ENCODE data around the gene KPNA4. TPM values are rescaled to one million over a fixed set of nuclear protein-coding genes. Genes with fewer than 3 reads are reported as not detected.
"Not testable (repeated sequence)": the region's sequence is repeated elsewhere in the genome, so short reads cannot be mapped to it uniquely, and the experiment has no call there.

Gene KPNA4
- total RNA-seq, 2 donors from 2014 or later, result 63.1 to 69.4 TPM

DNA sequence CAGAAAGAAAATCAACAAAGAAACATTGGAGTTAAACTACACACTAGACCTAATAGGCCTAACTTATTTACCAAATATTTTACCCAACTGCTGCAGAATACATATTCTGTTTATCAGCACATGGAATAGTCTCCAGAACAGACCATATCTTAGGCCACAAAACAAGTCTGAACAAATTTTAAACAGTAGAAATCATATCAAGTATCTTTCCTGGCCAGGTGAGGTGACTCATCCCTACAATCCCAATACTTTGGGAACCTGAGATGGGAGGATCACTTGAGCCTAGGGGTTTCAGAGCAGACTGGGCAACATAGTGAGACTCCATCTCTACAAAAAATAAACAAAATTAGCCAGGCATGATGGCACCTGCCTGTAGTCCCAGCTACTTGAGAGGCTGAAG lies 18.1 kb upstream of the KPNA4 start:
- H3K4me1 Mint-ChIP-seq (ENCODE audit: low read depth in 2 of 2), result no peaks in the 10 kb centered on the region
- peaks cover 15% of the 10 kb centered on the region for H3K36me3 Mint-ChIP-seq
- no peak for ATAC-seq
- H3K4me3 Mint-ChIP-seq, result no peak overlapping the region
- H3K9me3 Mint-ChIP-seq, result peaks cover 3% of the 10 kb centered on the region
- no peak overlapping the region for H3K27ac Mint-ChIP-seq
- no peak for DNase-seq (ENCODE audit: low spot score)
- peaks cover 36 to 87% of the 10 kb centered on the region in 2 donors for H3K27me3 Mint-ChIP-seq

DNA sequence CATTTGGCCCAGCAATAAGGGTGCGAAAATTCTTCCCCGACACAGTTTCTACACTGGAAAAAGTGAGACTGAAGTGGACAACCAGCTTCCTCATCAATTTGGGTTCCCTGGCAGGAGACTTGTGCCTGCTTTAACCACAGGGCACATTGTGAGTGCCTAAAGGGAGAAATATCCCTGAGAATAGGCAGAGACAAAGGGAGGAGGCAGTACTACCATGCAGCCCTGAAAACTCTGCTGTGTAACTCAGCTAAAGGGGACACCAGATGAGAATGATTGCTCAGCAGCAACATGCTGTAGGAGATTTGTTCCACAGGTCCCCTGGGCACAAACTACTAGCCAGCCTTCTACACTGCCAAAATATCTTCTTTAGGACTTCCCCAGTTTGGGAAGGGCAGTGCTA lies 15.6 kb upstream of the KPNA4 start:
- Mint-ChIP-seq H3K9me3 (peaks cover 3% of the 10 kb centered on the region), H3K27me3 (peaks cover 33 to 85% of the 10 kb centered on the region in 2 donors), H3K36me3 (peaks cover 15% of the 10 kb centered on the region), H3K4me1 (ENCODE audit: low read depth in 2 of 2) (no peaks in the 10 kb centered on the region), H3K27ac (no peak overlapping the region), H3K4me3 (no peak overlapping the region)
- DNase-seq (ENCODE audit: low spot score), result no peak
- no peak for ATAC-seq

DNA sequence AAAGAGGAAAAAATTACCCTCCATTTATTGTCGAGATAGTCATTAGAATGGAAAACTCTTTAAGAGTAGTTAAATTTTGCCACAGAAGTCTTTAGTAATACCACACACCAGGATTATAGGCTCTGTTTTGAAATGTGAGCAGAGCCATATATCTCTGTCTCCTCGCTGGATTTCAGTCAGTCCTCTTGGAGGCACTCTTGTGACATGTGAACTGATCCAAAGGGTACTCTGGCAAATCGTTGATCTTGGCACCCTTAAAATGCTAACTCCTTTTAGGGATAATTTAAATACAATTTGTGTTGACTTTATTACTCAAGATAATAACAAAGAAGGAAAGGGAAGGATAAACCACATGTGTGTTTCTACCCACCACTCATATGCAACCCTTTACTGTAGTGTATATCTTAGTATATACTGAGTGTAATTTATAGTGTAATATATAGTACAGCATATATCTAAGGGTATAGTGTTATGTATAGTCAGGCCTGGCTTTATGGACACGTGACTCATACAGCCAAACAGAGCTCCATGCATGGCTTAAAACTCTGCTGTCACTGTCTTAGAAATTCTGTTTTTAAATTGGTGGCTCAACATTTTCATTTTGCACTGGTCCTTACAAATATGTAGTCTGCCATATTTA lies 12.3 kb upstream of the KPNA4 start:
- DNase-seq (ENCODE audit: low spot score), result no peak
- Mint-ChIP-seq H3K27ac (no peak overlapping the region), H3K4me1 (ENCODE audit: low read depth in 2 of 2) (no peaks in the 10 kb centered on the region), H3K4me3 (no peak overlapping the region), H3K27me3 (peaks cover 23 to 57% of the 10 kb centered on the region in 2 donors), H3K9me3 (no peaks in the 10 kb centered on the region), H3K36me3 (peaks cover 15% of the 10 kb centered on the region)
- no peak for ATAC-seq

DNA sequence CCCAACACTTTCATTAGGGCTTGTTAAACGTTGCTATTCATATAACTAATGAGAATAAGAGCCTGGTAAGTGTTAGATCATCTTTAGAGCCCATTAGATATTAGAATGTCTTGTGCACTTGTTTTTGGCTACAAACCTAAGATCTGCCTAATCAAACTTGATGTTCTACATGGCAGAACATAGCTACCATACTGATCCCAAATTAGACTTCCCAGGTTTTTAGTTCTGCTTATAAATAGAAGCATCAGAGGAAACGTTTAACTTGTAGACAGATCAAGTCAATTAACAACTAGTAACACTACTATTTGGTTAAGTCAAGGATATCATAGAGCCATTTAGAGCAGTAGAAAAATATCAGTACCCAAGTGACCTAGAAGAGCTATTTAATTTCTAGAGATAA lies 11.7 kb upstream of the KPNA4 start:
- ATAC-seq (no peak), DNase-seq (ENCODE audit: low spot score) (no peak)
- no peaks in the 10 kb centered on the region for H3K9me3 Mint-ChIP-seq
- no peak overlapping the region for H3K27ac Mint-ChIP-seq
- peaks cover 21 to 52% of the 10 kb centered on the region in 2 donors for H3K27me3 Mint-ChIP-seq
- peaks cover 11% of the 10 kb centered on the region for H3K36me3 Mint-ChIP-seq
- no peak overlapping the region for H3K4me3 Mint-ChIP-seq
- no peaks in the 10 kb centered on the region for H3K4me1 Mint-ChIP-seq (ENCODE audit: low read depth in 2 of 2)

DNA sequence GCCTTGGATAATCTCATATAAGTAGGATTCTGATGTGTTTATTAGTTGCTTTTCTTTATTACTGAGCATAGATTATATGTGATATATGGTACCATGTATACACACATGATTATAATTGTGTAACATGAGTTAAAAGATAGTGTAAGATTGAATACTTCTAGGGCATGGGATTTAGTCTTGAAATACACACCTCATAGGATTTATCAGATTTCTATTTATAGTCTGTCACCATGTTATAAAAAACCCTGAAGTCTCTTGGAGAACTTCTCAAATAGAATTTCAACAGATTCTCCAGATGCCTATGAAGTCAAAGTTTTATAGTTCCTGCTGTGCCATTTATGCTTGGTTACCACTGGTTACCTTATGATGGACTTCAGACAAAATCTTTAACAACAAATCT lies 11.2 kb upstream of the KPNA4 start:
- Mint-ChIP-seq H3K27ac (no peak overlapping the region), H3K27me3 (peaks cover 18 to 47% of the 10 kb centered on the region in 2 donors), H3K36me3 (peaks cover 6% of the 10 kb centered on the region), H3K4me3 (no peak overlapping the region), H3K4me1 (ENCODE audit: low read depth in 2 of 2) (no peaks in the 10 kb centered on the region), H3K9me3 (no peaks in the 10 kb centered on the region)
- DNase-seq (ENCODE audit: low spot score), result no peak
- no peak for ATAC-seq

DNA sequence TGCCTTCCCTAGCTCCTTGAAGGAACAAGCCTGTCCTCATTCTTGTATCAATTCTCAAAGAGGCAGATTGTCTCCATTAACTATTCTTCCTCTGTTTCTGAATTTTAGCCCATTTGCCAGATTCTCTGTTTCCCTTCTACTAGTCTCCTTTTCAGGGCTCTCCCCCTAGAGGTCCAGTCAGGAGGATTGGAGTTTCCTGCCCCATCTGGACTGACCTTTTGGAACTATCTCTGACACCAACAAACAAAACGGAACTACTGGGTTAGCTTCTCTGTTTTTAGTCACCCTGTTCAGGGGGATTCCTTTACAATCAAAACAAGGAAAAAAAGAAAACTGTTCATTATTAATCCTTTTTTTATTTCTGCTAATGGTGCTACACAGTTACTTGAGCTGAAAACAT lies 10.2 kb upstream of the KPNA4 start:
- Mint-ChIP-seq H3K27ac (no peak overlapping the region), H3K4me3 (no peak overlapping the region), H3K4me1 (ENCODE audit: low read depth in 2 of 2) (no peaks in the 10 kb centered on the region), H3K27me3 (peaks cover 15 to 38% of the 10 kb centered on the region in 2 donors), H3K36me3 (no peaks in the 10 kb centered on the region), H3K9me3 (no peaks in the 10 kb centered on the region)
- ATAC-seq, result no peak
- DNase-seq (ENCODE audit: low spot score), result no peak

DNA sequence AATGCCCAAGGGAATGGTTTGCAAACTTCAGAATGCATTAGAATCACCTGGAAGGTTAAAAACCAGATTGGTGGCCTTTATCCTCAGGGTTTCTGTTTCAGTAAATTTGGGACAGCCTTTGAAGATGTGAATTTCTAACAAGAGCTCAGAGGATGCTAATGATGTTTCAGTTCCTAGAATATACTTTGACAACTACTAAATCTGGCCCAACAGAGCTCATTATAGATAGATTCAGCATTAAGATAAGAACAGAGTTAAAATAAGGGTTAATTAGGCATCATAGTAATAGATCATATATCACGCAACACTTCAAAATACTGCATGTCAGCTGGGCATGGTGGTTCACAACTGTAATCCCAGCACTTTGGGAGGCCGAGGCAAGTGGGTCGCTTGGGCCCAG lies 9.3 kb upstream of the KPNA4 start:
- Mint-ChIP-seq H3K27me3 (peaks cover 13 to 31% of the 10 kb centered on the region in 2 donors), H3K27ac (no peak overlapping the region), H3K9me3 (no peaks in the 10 kb centered on the region), H3K4me3 (no peak overlapping the region), H3K36me3 (no peaks in the 10 kb centered on the region), H3K4me1 (ENCODE audit: low read depth in 2 of 2) (no peaks in the 10 kb centered on the region)
- DNase-seq (ENCODE audit: low spot score) (no peak), ATAC-seq (no peak)

DNA sequence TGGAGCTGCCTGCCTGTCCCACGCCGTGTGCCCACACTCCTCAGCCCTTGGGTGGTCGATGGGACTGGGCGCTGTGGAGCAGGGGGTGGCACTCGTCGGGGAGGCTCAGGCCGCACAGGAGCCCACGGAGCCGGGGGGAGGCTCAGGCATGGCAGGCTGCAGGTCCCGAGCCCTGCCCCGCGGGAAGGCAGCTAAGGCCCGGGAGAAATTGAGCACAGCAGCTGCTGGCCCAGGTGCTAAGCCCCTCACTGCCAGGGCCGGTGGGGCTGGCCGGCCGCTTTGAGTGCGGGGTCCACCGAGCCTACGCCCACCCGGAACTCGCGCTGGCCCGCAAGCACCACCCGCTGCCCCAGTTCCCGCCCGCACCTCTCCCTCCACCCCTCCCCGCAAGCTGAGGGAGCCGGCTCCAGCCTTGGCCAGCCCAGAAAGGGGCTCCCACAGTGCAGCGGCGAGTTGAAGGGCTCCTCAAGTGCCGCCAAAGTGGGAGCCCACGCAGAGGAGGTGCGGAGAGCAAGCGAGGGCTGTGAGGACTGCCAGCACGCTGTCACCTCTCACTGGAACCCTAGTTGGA lies 8.7 kb upstream of the KPNA4 start:
- ATAC-seq; H3K27ac Mint-ChIP-seq; H3K36me3 Mint-ChIP-seq; H3K9me3 Mint-ChIP-seq; DNase-seq (ENCODE audit: low spot score); H3K4me1 Mint-ChIP-seq (ENCODE audit: low read depth in 2 of 2); H3K4me3 Mint-ChIP-seq: not testable (repeated sequence)
- peaks cover 13 to 25% of the 10 kb centered on the region in 2 donors for H3K27me3 Mint-ChIP-seq

DNA sequence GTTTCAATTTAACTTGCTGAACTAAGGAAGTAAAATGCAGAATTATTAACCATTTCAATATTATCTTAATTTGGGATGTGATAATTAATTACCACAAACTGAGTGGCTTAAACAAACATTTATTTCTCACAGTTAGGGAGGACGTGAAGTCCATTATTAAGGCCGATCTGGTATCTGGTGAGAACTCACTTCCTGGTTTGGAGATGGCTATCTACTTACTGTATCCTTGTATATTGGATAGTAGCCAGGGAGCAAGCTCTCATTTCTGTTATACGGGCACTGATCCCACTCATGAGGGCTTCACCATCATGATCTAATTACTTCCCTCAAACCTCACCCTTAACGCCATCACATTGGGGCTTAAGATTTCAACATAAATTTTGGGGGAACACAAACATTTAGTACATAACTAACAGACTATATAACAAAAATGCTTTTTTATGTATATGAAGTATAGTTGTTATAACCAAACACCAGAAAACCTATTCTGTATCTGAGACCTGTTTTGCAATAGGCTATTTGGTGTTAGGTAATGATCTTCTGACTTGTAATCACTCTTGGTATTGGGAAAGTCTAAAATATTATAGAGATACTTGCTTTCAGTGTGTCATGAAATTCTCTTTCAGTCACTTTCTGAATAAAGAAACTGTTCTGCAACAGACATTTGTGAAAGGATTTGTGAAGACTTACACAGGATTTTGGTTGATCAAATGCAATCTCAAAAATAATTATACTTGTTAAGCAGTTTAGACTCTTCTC lies 4.7 kb upstream of the KPNA4 start:
- H3K27me3 Mint-ChIP-seq, result no peaks in the 10 kb centered on the region
- DNase-seq (ENCODE audit: low spot score) (no peak), ATAC-seq (no peak)
- H3K36me3 Mint-ChIP-seq, result no peaks in the 10 kb centered on the region
- H3K27ac Mint-ChIP-seq, result no peak overlapping the region
- no peaks in the 10 kb centered on the region for H3K9me3 Mint-ChIP-seq
- no peak overlapping the region for H3K4me3 Mint-ChIP-seq
- H3K4me1 Mint-ChIP-seq (ENCODE audit: low read depth in 2 of 2), result peaks cover 13 to 20% of the 10 kb centered on the region in 2 donors

DNA sequence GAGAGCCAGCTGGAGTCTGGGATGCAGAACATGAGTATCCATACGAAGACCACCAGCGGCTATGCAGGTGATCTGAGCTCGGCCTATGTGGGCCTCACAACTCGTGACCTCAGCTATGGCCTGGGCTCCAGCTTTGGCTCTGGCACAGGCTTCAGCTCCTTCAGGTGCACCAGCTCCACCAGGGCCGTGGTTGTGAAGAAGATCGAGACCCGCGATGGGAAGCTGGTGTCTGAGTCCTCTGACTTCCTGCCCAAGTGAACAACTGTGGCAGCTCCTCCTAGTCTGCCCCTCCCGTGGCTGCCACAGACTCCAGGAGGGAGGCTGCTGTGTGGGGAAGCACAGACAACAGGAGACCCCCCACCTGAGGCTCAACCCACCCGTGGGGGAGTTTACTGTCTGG lies 3.6 kb upstream of the KPNA4 start:
- H3K4me1 Mint-ChIP-seq (ENCODE audit: low read depth in 2 of 2), result peaks cover 18 to 24% of the 10 kb centered on the region in 2 donors
- H3K27ac Mint-ChIP-seq, result no peak overlapping the region

DNA sequence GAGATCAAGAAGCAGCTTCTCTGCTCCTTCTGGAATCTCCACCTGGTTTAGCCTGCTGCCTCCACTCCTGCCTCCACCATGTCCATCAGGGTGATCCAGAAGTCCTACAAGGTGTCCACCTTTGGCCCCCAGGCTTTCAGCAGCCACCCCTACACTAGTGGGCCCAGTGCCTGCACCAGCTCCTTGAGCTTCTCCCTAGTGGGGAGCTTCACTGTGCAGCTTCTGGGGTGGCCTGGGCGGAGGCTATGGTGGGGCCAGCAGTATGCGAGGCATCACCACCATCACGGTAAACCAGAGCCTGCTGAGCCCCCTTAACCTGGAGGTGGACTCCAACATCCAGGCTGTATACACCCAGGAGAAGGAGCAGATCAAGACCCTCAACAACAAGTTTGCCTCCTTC lies 2.4 kb upstream of the KPNA4 start:
- Mint-ChIP-seq H3K4me3 (no peak overlapping the region), H3K27me3 (no peaks in the 10 kb centered on the region), H3K4me1 (ENCODE audit: low read depth in 2 of 2) (peaks cover 30 to 33% of the 10 kb centered on the region in 2 donors), H3K27ac (no peak overlapping the region), H3K9me3 (no peaks in the 10 kb centered on the region), H3K36me3 (peaks cover 4% of the 10 kb centered on the region)
- ATAC-seq, result no peak
- DNase-seq (ENCODE audit: low spot score), result no peak

More for the DNA sequence above, 3.6 kb upstream of the KPNA4 start:
- ATAC-seq, result no peak
- no peaks in the 10 kb centered on the region for H3K27me3 Mint-ChIP-seq
- no peak overlapping the region for H3K4me3 Mint-ChIP-seq
- no peak for DNase-seq (ENCODE audit: low spot score)
- H3K36me3 Mint-ChIP-seq, result peaks cover 4% of the 10 kb centered on the region
- no peaks in the 10 kb centered on the region for H3K9me3 Mint-ChIP-seq

DNA sequence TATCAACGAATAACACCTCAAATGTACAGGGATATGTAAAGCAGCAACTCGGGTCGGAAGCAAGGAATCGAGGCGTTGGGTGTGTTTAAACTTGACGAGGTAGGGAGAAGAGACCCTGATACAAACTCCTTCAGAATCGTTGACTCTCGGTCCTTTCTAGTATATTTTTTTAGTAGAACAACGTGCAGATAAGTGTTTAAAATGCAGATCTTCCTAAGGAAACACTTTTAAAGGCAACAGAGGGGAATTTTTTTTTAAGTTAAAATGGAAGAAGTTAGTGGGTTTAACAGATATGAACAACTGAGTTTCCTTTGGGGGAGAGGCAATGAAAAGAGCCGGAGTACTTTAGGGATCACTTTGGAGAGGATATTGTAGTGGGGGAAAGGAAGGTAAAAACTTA lies 1.1 kb upstream of the KPNA4 start:
- DNase-seq (ENCODE audit: low spot score) (no peak), ATAC-seq (no peak)
- Mint-ChIP-seq H3K4me3 (peak overlapping the region; percentile 87), H3K27ac (peak overlapping the region; percentile 89), H3K27me3 (no peaks in the 10 kb centered on the region), H3K36me3 (peaks cover 4% of the 10 kb centered on the region), H3K9me3 (no peaks in the 10 kb centered on the region), H3K4me1 (ENCODE audit: low read depth in 2 of 2) (peaks cover 42 to 43% of the 10 kb centered on the region in 2 donors)

DNA sequence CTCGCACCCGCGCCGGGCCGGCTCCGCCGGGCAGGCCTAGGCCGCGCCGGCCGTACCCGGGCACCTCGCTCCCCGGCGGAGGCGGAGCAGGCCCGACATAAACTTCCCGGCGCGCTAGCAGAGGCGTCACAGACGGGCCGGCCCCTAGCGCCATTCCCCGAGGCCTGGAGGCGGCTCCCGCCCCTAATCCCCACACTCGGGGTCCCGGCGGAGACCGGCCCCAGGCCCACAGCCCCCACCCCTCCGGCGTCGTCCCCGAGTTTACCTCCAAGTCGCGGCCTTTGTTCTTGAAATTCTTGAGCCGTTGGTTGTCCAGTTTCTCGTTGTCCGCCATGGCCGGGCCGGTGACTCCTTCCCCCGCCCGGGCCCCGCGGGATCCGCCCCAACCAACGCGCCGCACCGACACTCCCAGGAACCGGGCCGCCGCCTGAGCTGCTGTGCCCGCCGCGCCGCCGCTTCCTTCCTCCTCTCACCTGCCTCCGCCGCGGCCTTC lies 376 bp downstream of the KPNA4 start:
- Mint-ChIP-seq H3K4me3 (peak overlapping the region; percentile 87), H3K27ac (peak overlapping the region; percentile 89), H3K9me3 (no peaks in the 10 kb centered on the region), H3K27me3 (no peaks in the 10 kb centered on the region), H3K4me1 (ENCODE audit: low read depth in 2 of 2) (peaks cover 46 to 49% of the 10 kb centered on the region in 2 donors), H3K36me3 (peaks cover 4% of the 10 kb centered on the region)
- peak; percentile 76 to 82 for ATAC-seq
- DNase-seq (ENCODE audit: low spot score), result peak; percentile 73

DNA sequence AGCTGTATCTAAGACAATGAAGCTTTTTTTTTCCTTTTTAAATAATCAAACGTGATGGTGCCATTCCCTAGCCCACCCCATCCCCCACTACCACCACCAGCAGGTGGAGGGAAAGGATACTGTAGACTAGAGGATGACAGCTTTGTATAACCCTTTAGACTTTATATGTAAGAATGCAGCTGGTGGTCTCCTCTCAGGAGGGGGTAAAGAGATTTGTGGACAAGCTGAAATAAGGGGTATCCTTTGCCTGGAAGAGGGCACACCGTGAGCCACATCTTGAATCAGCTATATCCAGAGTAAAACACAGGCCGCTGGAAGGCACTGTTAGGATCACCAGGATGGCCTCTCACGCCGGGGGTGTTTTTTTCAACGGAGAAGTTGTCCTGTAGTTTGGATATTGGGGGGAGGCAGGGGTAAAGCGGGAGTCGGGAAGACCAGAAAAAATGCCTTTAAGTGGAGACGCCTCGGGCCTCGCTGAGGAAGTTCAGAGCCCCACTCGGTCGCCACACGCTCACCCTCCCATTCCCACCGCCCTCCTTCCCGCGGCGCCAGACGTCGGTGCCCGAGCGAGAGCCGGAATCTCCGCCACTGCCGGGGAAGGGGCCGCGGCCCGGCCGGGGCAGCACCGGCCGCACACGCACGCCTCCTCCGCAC lies 986 bp downstream of the KPNA4 start:
- no peaks in the 10 kb centered on the region for H3K9me3 Mint-ChIP-seq
- DNase-seq (ENCODE audit: low spot score) (no peak), ATAC-seq (no peak)
- H3K27ac Mint-ChIP-seq, result peak overlapping the region; percentile 84 to 96
- peaks cover 48 to 55% of the 10 kb centered on the region in 2 donors for H3K4me1 Mint-ChIP-seq (ENCODE audit: low read depth in 2 of 2)
- no peaks in the 10 kb centered on the region for H3K27me3 Mint-ChIP-seq
- peaks cover 4% of the 10 kb centered on the region for H3K36me3 Mint-ChIP-seq
- peak overlapping the region; percentile 96 for H3K4me3 Mint-ChIP-seq
